TTC549 (cell line): ENCODE measurements around the gene DDX42.
"Not testable (repeated sequence)": the region's sequence is repeated elsewhere in the genome, so short reads cannot be mapped to it uniquely, and the experiment has no call there.

Experiments
- FAIRE-seq: peaks from 2 replicates; lab custom pipeline; 2012; peaks lifted over from hg19 to GRCh38; lab: Jason Lieb, UNC

Gene DDX42

GRCh38 chr17:63840591-63841349 lies 66.8 kb downstream of the DDX42 start:
- FAIRE-seq: no peak

GRCh38 chr17:63841350-63842172 lies 67.6 kb downstream of the DDX42 start:
- no peak for FAIRE-seq

- no peak for FAIRE-seq
Measured at GRCh38 chr17:63842173-63842539, 68.2 kb downstream of the DDX42 start.

- no peak for FAIRE-seq
Measured at GRCh38 chr17:63842540-63843386, 68.8 kb downstream of the DDX42 start, which contains the start of gene SMARCD2. Gene SMARCD2 (minus strand): TSS chr17:63842685. CDS start chr17:63842674, 11 bp downstream.

GRCh38 chr17:63843387-63843888 lies 69.5 kb downstream of the DDX42 start:
- not testable (repeated sequence) for FAIRE-seq

GRCh38 chr17:63843910-63844677 lies 70.1 kb downstream of the DDX42 start:
- FAIRE-seq: no peak

- FAIRE-seq: no peak
Measured at GRCh38 chr17:63845509-63845908, 71.5 kb downstream of the DDX42 start.

GRCh38 chr17:63847525-63848249 lies 73.7 kb downstream of the DDX42 start:
- FAIRE-seq: no peak

- FAIRE-seq: no peak
Measured at GRCh38 chr17:63848834-63849689, 75.1 kb downstream of the DDX42 start.

- no peak for FAIRE-seq
Measured at GRCh38 chr17:63850401-63850800, 76.4 kb downstream of the DDX42 start.

GRCh38 chr17:63853260-63853659 lies 79.3 kb downstream of the DDX42 start:
- FAIRE-seq: no peak

GRCh38 chr17:63854709-63855108 lies 80.7 kb downstream of the DDX42 start:
- no peak for FAIRE-seq

GRCh38 chr17:63855185-63855584 lies 81.2 kb downstream of the DDX42 start:
- FAIRE-seq: no peak

- FAIRE-seq: not testable (repeated sequence)
Measured at GRCh38 chr17:63856425-63856824, 82.5 kb downstream of the DDX42 start.

- FAIRE-seq: no peak
Measured at GRCh38 chr17:63859257-63859656, 85.3 kb downstream of the DDX42 start.

GRCh38 chr17:63866625-63867024 lies 92.7 kb downstream of the DDX42 start:
- not testable (repeated sequence) for FAIRE-seq
